GM12878 (cell line): ENCODE data around the gene VSTM2L. TPM values are rescaled to one million over a fixed set of nuclear protein-coding genes. Genes with fewer than 3 reads are reported as not detected.
A peak's percentile ranks its signal among the peaks of the same experiment; 100 is the strongest.

Source experiments
- ATAC-seq: fragments of 200-7000 bp; cut with Tn5 transposase; 3 replicates; pipeline ENCODE4 v1.9.1; 2020; ENCODE audit warnings: mild to moderate bottlenecking, moderate library complexity
- BruUV-seq: library from RNA; stranded (reverse); fragments of 400-500 nt; replicated peaks from 2 replicates; lab custom pipeline; 2021; lab: Mats Ljungman, UMichigan
- CTCF ChIA-PET: fragments of 300-600 bp; sonication (Branson Sonifier 250); formaldehyde crosslinking; extraction: SDS; loops from one replicate; lab custom pipeline; 2021; ENCODE audit warnings: inconsistent platforms; lab: Yijun Ruan, JAX
- POLR2A ChIA-PET: fragments of 350-600 bp; formaldehyde crosslinking; extraction: SDS; loops from one replicate; lab custom pipeline; 2021; ENCODE audit warnings: inconsistent platforms; lab: Charles Lee
- RAD21 ChIA-PET: fragments of 300-600 bp; sonication (Branson Sonifier 250); formaldehyde crosslinking; loops from one replicate; lab custom pipeline; 2023; ENCODE audit warnings: antibody characterized with exemption; ENCODE audit not compliant: unreplicated experiment; lab: Charles Lee
- SMC1A ChIA-PET: fragments of 300-600 bp; sonication (Branson Sonifier 250); formaldehyde crosslinking; loops from one replicate; lab custom pipeline; 2023; ENCODE audit not compliant: unreplicated experiment, uncharacterized antibody; lab: Charles Lee
- DNase-seq: peaks from one replicate; pipeline ENCODE4 v3.0.0-alpha.2; 2011; ENCODE audit warnings: low read depth, low spot score
- FAIRE-seq: peaks from 3 replicates; lab custom pipeline; 2011; peaks lifted over from hg19 to GRCh38; lab: Jason Lieb, UNC
- H2AFZ ChIP-seq: 2 replicates; pipeline ENCODE4 v1.6.0; 2011; ENCODE audit warnings: low read depth, low read length, control low read depth; ENCODE audit not compliant: control insufficient read depth
- H3K27ac ChIP-seq: 2 replicates; pipeline ENCODE4 v1.5.1; 2011; ENCODE audit warnings: control low read depth; ENCODE audit not compliant: control insufficient read depth, insufficient read depth
- H3K27me3 ChIP-seq, 2 experiments: replicated peaks in 1 of 2; 2 replicates each; pipeline versions ENCODE4 v1.6.0 to v1.6.1; 2011; ENCODE audit warnings: low read length in 1 of 2; ENCODE audit not compliant: control insufficient read depth in 2 of 2, insufficient read depth in 2 of 2
- H3K36me3 ChIP-seq, 2 experiments: 2 replicates each; pipeline ENCODE4 v1.5.1; 2011; ENCODE audit warnings: low read length in 1 of 2; ENCODE audit not compliant: control insufficient read depth in 2 of 2, insufficient read depth in 2 of 2
- H3K4me1 ChIP-seq: 2 replicates; pipeline ENCODE4 v1.6.1; 2011; ENCODE audit warnings: mild to moderate bottlenecking, low read length, moderate library complexity, mixed read lengths; ENCODE audit not compliant: control insufficient read depth, insufficient read depth
- H3K4me2 ChIP-seq: 2 replicates; pipeline ENCODE4 v1.6.0; 2011; ENCODE audit warnings: control low read depth; ENCODE audit not compliant: control insufficient read depth, insufficient read depth
- H3K4me3 ChIP-seq: fragments of 200-600 bp; sonication (generic); 2 replicates; pipeline ENCODE4 v1.5.1; 2016
- H3K79me2 ChIP-seq: 2 replicates; pipeline ENCODE4 v1.6.0; 2011; ENCODE audit warnings: low read length; ENCODE audit not compliant: control insufficient read depth, insufficient read depth
- H3K9ac ChIP-seq: 2 replicates; pipeline ENCODE4 v1.8.0; 2011; ENCODE audit warnings: low read length, control low read depth, mixed read lengths; ENCODE audit not compliant: control insufficient read depth, insufficient read depth
- H3K9me3 ChIP-seq: replicated peaks from 3 replicates; pipeline ENCODE4 v1.5.1; 2011; ENCODE audit warnings: mild to moderate bottlenecking, low read length; ENCODE audit not compliant: control insufficient read depth, insufficient read depth
- H4K20me1 ChIP-seq: 2 replicates; pipeline ENCODE4 v1.6.0; 2011; ENCODE audit not compliant: control insufficient read depth, insufficient read depth
- BCL11A ChIP-seq: IDR thresholded peaks from 2 replicates; pipeline ENCODE4 v1.6.1; 2011; ENCODE audit warnings: low read depth, low read length
- DPF2 ChIP-seq: fragments of 450-650 bp; IDR thresholded peaks from 2 replicates; pipeline ENCODE4 v1.6.1; 2017; ENCODE audit warnings: mild to moderate bottlenecking
- EED ChIP-seq: sonication (generic); IDR thresholded peaks from 2 replicates; pipeline ENCODE4 v1.6.1; 2016; ENCODE audit warnings: antibody characterized with exemption, low read depth
- EGR1 ChIP-seq, 2 experiments: IDR thresholded peaks; 1 replicate in 1 of 2; 2 replicates in 1 of 2; pipeline ENCODE4 v1.6.1; 2011 to 2012; ENCODE audit warnings: low read depth in 2 of 2, low read length in 2 of 2, borderline replicate concordance in 1 of 2, mild to moderate bottlenecking in 1 of 2, moderate library complexity in 1 of 2
- FOXM1 ChIP-seq: IDR thresholded peaks from 2 replicates; pipeline ENCODE4 v1.6.1; 2012; ENCODE audit warnings: low read depth, mild to moderate bottlenecking, inconsistent platforms, low read length, moderate library complexity
- MEF2B ChIP-seq: fragments of 450-650 bp; IDR thresholded peaks from 2 replicates; pipeline ENCODE4 v1.6.1; 2018; ENCODE audit warnings: mild to moderate bottlenecking, moderate library complexity; ENCODE audit not compliant: partially characterized antibody, poor library complexity, severe bottlenecking
- MTA2 ChIP-seq: fragments of 450-650 bp; IDR thresholded peaks from 2 replicates; pipeline ENCODE4 v1.6.1; 2016; ENCODE audit warnings: low read depth, mild to moderate bottlenecking, moderate library complexity
- NBN ChIP-seq: fragments of 450-650 bp; IDR thresholded peaks from 2 replicates; pipeline ENCODE4 v1.6.1; 2016
- NR2C2 ChIP-seq: IDR thresholded peaks from 2 replicates; pipeline ENCODE4 v1.6.1; 2011; ENCODE audit warnings: borderline replicate concordance, low read depth; ENCODE audit not compliant: control insufficient read depth, insufficient read length
- RB1 ChIP-seq: fragments of 450-650 bp; formaldehyde crosslinking; IDR thresholded peaks from 2 replicates; pipeline ENCODE4 v1.6.1; 2017; ENCODE audit warnings: mild to moderate bottlenecking, borderline replicate concordance
- RCOR1 ChIP-seq: conservative IDR thresholded peaks from 2 replicates; pipeline ENCODE4 v1.6.1; 2012; ENCODE audit warnings: low read depth, low read length, improper control_type of control experiment
- SPI1 ChIP-seq: IDR thresholded peaks from 2 replicates; pipeline ENCODE4 v1.6.1; 2011; ENCODE audit warnings: low read depth, mild to moderate bottlenecking, low read length, moderate library complexity, borderline replicate concordance; ENCODE audit not compliant: insufficient read depth
- TCF12 ChIP-seq: IDR thresholded peaks from 2 replicates; pipeline ENCODE4 v1.6.1; 2011; ENCODE audit warnings: low read depth, mild to moderate bottlenecking, low read length
- ZNF217 ChIP-seq: fragments of 450-650 bp; IDR thresholded peaks from 2 replicates; pipeline ENCODE4 v1.6.1; 2017; ENCODE audit warnings: antibody characterized with exemption, mild to moderate bottlenecking
- WGBS: methylation state at CpG from one replicate; pipeline ENCODE4 v1.1.6; 2016; ENCODE audit warnings: low lambda C conversion rate; ENCODE audit not compliant: insufficient replicate concordance, insufficient coverage; ENCODE audit errors: missing lambda C conversion rate; 5-methylcytosine and 5-hydroxymethylcytosine counted together
- in situ Hi-C: fragments of 300-500 bp; cut with MboI; formaldehyde crosslinking; loops from 9 replicates; pipeline ENCODE4 v1.14.3; 2018; ENCODE audit warnings: mixed read lengths
- intact Hi-C: fragments of 100-400 bp; cut with micrococcal nuclease; formaldehyde crosslinking; loops from one replicate; pipeline ENCODE4 v1.14.2; 2022; ENCODE audit not compliant: unreplicated experiment
- polyA plus RNA-seq, 11 experiments: library from polyadenylated mRNA; depleted of rRNA in 4 of 11; unstranded in 6 of 11; stranded (reverse) in 5 of 11; fragments of >200 nt; fragmentation: Nextera tagmentation in 4 of 11; fragmentation: Illumina TruSeq in 1 of 11; extraction: Ambion mirVana in 4 of 11; extraction: Trizol in 1 of 11; gene quantifications; 1 replicate in 1 of 11; 2 replicates in 10 of 11; pipeline versions ENCODE4 v1.2.1 to v1.2.3, GENCODE V29; 2011 to 2016; ENCODE audit warnings: inconsistent platforms in 2 of 11, missing spikeins in 2 of 11, low read depth in 1 of 11
- total RNA-seq, 4 experiments: library from RNA; depleted of rRNA in 3 of 4; stranded (reverse); fragments of >200 nt in 3 of 4; fragmentation: Illumina TruSeq in 1 of 4; extraction: Trizol in 1 of 4; gene quantifications; 2 replicates each; pipeline versions ENCODE4 v1.2.1 to v1.2.3, GENCODE V29; 2013 to 2021
- TF ChIP-seq, protein P1 (sequence below): IDR thresholded peaks from 2 replicates; pipeline ENCODE4 v1.6.1; 2011; ENCODE audit warnings: mild to moderate bottlenecking, low read depth, low read length, moderate library complexity; ENCODE audit not compliant: insufficient replicate concordance
- TF ChIP-seq, protein P2 (sequence below): fragments of 450-650 bp; IDR thresholded peaks from 2 replicates; pipeline ENCODE4 v1.6.1; 2016; ENCODE audit warnings: mild to moderate bottlenecking, moderate library complexity, borderline replicate concordance

Gene VSTM2L
- total and polyA plus RNA-seq, 10 of the 15 experiments (the other 5 are each of a cell fraction or from before 2014, with no cell fraction given) = 0.05 to 1.5 (median 0.63) TPM; not detected in 2

DNA sequence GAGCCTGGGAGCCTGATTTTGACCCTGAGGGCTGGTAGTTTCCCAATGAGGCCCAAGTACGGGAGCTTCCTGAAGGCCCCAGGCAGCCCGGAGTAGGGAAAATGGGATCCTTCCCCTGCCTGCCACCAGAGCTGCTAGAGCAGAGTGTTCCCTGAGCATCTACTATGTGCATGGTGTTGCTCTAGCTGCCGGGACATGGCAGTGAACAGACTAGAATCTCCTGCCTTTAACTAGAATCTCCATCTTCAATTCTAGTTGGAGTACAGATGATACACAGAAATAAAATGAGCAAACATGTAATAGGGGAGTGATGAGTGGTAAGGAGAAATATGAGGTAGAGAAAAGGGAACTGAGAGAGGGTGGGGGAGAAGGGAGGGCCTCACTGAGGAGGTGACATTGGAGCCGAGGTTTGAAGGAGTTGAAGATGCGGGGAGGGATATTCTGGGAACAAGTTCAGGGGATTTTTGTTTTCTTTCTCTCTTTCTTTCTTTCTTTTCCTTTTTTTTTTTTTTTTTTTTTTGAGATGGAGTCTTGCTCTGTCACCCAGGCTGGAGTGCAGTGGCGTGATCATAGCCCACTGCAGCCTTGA, 18.5 kb downstream of the VSTM2L start:
- Histone ChIP-seq H3K27me3 (no peaks in the 10 kb centered on the region), H3K79me2 (no peaks in the 10 kb centered on the region), H2AFZ (peak overlapping the region; percentile 32), H3K27ac (peak overlapping the region; percentile 94), H3K4me2 (peak overlapping the region; percentile 92), H3K9ac (peak overlapping the region; percentile 37), H3K36me3 (no peaks in the 10 kb centered on the region), H4K20me1 (no peaks in the 10 kb centered on the region), H3K4me3 (0 out of 2 replicates have a peak overlapping the region, but pooled peaks have one; percentile 5), H3K4me1 (peaks cover 25% of the 10 kb centered on the region), H3K9me3 (no peaks in the 10 kb centered on the region)
- DNase-seq = peak; percentile 51
- ChIA-PET CTCF (no interaction called here), SMC1A (interaction anchor here (2.9 kb wide), 1 partner anchor 71 kb away, joined by 12 read pairs; no protein-coding TSS in a partner anchor), POLR2A (no interaction called here), RAD21 (no interaction called here)
- in situ Hi-C loops (no loop called here), intact Hi-C loops (loop anchor here (1.0 kb wide), 1 partner anchor 69 kb away; no protein-coding TSS in a partner anchor)
- no TSS peak for BruUV-seq
- ATAC-seq = peak; percentile 90
- peak; percentile 62 for FAIRE-seq
- 2% methylated on average over 5 of the region's 6 CpGs for WGBS
- TF ChIP-seq NR2C2 (no peak), FOXM1 (peak; percentile 26; the same call in 1 of the 2 replicates), NBN (peak; percentile 74; the same call in 1 of the 2 replicates), BCL11A (peak; percentile 74), MTA2 (peak; percentile 59; the same call in 1 of the 2 replicates), EED (no peak; the same call in none of the 2 replicates), TCF12 (0 out of 2 replicates have a peak, but pooled peaks have one; percentile 37), DPF2 (0 out of 2 replicates have a peak, but pooled peaks have one; percentile 48), RCOR1 (0 out of 2 replicates have a peak, but pooled peaks have one; percentile 51), EGR1 (IDR thresholded peaks at IDR 0.05; ENCODE audit: borderline replicate concordance in 1 of 2, low read depth in 2 of 2, low read length in 2 of 2) (0 out of 3 replicates have a peak, but pooled peaks of 1 of the 2 experiments have one; percentile 7), MEF2B (no peak), SPI1 (peak; percentile 96), RB1 (no peak), ZNF217 (no peak)
- TF ChIP-seq, protein P1, sequence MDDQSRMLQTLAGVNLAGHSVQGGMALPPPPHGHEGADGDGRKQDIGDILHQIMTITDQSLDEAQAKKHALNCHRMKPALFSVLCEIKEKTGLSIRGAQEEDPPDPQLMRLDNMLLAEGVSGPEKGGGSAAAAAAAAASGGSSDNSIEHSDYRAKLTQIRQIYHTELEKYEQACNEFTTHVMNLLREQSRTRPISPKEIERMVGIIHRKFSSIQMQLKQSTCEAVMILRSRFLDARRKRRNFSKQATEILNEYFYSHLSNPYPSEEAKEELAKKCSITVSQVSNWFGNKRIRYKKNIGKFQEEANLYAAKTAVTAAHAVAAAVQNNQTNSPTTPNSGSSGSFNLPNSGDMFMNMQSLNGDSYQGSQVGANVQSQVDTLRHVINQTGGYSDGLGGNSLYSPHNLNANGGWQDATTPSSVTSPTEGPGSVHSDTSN = no peak
- TF ChIP-seq, protein P2, sequence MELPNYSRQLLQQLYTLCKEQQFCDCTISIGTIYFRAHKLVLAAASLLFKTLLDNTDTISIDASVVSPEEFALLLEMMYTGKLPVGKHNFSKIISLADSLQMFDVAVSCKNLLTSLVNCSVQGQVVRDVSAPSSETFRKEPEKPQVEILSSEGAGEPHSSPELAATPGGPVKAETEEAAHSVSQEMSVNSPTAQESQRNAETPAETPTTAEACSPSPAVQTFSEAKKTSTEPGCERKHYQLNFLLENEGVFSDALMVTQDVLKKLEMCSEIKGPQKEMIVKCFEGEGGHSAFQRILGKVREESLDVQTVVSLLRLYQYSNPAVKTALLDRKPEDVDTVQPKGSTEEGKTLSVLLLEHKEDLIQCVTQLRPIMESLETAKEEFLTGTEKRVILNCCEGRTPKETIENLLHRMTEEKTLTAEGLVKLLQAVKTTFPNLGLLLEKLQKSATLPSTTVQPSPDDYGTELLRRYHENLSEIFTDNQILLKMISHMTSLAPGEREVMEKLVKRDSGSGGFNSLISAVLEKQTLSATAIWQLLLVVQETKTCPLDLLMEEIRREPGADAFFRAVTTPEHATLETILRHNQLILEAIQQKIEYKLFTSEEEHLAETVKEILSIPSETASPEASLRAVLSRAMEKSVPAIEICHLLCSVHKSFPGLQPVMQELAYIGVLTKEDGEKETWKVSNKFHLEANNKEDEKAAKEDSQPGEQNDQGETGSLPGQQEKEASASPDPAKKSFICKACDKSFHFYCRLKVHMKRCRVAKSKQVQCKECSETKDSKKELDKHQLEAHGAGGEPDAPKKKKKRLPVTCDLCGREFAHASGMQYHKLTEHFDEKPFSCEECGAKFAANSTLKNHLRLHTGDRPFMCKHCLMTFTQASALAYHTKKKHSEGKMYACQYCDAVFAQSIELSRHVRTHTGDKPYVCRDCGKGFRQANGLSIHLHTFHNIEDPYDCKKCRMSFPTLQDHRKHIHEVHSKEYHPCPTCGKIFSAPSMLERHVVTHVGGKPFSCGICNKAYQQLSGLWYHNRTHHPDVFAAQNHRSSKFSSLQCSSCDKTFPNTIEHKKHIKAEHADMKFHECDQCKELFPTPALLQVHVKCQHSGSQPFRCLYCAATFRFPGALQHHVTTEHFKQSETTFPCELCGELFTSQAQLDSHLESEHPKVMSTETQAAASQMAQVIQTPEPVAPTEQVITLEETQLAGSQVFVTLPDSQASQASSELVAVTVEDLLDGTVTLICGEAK = no peak
